ENCODE data around the gene SELP. TPM values are rescaled to one million over a fixed set of nuclear protein-coding genes. Genes with fewer than 3 reads are reported as not detected.

Gene SELP
- total and polyA plus RNA-seq, 2 of the 8 experiments (the other 6 are each of a cell fraction or from before 2014, with no cell fraction given): not detected

DNA sequence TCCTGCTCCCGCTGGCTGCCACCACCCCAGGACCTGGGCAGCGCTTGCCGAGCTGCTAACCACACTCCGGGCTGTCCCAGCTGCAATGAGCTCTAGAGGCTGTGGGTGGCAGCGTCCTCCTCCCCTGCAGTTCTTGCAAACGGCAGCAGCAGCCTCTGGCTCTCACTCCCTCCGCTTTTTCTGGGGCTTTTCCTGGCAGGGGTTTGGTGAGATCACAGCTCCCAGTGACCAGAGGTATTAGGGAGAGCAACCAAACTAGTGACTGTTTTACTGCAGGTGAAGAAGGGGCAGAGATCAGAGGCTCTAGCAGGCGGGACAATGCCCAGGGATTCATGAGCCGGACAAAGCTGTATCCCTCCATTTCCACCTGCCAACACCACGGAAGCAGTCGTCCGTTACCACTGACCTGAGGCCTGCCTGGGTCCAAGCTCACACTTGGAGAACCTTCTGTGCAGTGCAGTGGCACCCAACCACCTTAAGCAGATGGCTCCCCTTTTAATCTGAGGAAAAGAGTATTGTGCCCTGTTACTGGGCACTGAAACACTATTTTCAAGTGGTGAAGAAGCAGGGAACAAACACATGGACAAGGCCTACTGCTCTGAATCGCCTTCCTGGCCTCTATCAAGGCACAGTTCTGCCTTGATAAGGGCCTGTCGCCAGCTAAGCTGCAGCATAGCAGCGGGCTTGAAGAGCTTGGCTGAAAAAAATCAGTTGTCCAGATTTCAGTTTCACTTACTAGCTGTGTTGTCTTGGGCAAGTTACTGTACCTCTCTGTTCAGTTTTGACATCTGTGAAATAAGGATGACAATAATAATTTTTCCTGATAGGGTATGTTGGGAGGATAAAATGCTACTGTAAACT is 43.3 kb downstream of the SELP start, which contains the start of gene F5 (continued):
- TF ChIP-seq, protein P1, sequence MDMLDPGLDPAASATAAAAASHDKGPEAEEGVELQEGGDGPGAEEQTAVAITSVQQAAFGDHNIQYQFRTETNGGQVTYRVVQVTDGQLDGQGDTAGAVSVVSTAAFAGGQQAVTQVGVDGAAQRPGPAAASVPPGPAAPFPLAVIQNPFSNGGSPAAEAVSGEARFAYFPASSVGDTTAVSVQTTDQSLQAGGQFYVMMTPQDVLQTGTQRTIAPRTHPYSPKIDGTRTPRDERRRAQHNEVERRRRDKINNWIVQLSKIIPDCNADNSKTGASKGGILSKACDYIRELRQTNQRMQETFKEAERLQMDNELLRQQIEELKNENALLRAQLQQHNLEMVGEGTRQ (IDR thresholded peaks at IDR 0.05; ENCODE audit: low read length): no peak
- TF ChIP-seq CBX8 (IDR thresholded peaks at IDR 0.05; ENCODE audit: borderline replicate concordance, low read depth, low read length) (no peak), TAF1 (IDR thresholded peaks at IDR 0.05; ENCODE audit: low read depth, low read length) (peak; percentile 48; the same call in 1 of the 2 replicates), SIX5 (IDR thresholded peaks at IDR 0.05; ENCODE audit: low read depth, low read length) (no peak), HDAC2 (IDR thresholded peaks at IDR 0.05; ENCODE audit: borderline replicate concordance in 1 of 2, low read depth in 2 of 2, low read length in 2 of 2) (no peak), KDM4A (IDR thresholded peaks at IDR 0.05; ENCODE audit: low read depth, low read length, severe bottlenecking) (peak; percentile 14), TBP (IDR thresholded peaks at IDR 0.05; ENCODE audit: low read depth, low read length) (0 out of 2 replicates have a peak, but pooled peaks have one; percentile 24), ZNF274 (IDR thresholded peaks at IDR 0.05; ENCODE audit: borderline replicate concordance, extremely low read depth, low read length) (no peak), SIRT6 (IDR thresholded peaks at IDR 0.05; ENCODE audit: low read length) (no peak), GTF2F1 (IDR thresholded peaks at IDR 0.05; ENCODE audit: borderline replicate concordance, low read depth, low read length) (no peak), YY1 (IDR thresholded peaks at IDR 0.05; ENCODE audit: low read depth, low read length) (no peak)
- TF ChIP-seq, protein P2, sequence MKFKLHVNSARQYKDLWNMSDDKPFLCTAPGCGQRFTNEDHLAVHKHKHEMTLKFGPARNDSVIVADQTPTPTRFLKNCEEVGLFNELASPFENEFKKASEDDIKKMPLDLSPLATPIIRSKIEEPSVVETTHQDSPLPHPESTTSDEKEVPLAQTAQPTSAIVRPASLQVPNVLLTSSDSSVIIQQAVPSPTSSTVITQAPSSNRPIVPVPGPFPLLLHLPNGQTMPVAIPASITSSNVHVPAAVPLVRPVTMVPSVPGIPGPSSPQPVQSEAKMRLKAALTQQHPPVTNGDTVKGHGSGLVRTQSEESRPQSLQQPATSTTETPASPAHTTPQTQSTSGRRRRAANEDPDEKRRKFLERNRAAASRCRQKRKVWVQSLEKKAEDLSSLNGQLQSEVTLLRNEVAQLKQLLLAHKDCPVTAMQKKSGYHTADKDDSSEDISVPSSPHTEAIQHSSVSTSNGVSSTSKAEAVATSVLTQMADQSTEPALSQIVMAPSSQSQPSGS (IDR thresholded peaks at IDR 0.05; ENCODE audit: low read length): no peak
- TF ChIP-seq, protein P3, sequence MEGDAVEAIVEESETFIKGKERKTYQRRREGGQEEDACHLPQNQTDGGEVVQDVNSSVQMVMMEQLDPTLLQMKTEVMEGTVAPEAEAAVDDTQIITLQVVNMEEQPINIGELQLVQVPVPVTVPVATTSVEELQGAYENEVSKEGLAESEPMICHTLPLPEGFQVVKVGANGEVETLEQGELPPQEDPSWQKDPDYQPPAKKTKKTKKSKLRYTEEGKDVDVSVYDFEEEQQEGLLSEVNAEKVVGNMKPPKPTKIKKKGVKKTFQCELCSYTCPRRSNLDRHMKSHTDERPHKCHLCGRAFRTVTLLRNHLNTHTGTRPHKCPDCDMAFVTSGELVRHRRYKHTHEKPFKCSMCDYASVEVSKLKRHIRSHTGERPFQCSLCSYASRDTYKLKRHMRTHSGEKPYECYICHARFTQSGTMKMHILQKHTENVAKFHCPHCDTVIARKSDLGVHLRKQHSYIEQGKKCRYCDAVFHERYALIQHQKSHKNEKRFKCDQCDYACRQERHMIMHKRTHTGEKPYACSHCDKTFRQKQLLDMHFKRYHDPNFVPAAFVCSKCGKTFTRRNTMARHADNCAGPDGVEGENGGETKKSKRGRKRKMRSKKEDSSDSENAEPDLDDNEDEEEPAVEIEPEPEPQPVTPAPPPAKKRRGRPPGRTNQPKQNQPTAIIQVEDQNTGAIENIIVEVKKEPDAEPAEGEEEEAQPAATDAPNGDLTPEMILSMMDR (IDR thresholded peaks at IDR 0.05; ENCODE audit: control extremely low read depth in 1 of 3, insufficient read depth in 1 of 3, low read depth in 1 of 3, low read length in 3 of 3): peak; percentile 72 to 79 (median 72)
